HG03558 (cell line): ENCODE data around the gene FGFR2.

Experiments
- ATAC-seq: cut with Tn5 transposase; IDR thresholded peaks from one replicate; pipeline ENCODE4 v1.9.1; 2021; ENCODE audit warnings: moderate number of reproducible peaks; ENCODE audit not compliant: unreplicated experiment; ENCODE audit errors: extremely low read depth

FGFR2 gene

GRCh38 chr10:121503587-121504051, 94.6 kb downstream of the FGFR2 start:
- no peak for ATAC-seq

- no peak for ATAC-seq
These were observed 96.4 kb downstream of the FGFR2 start for GRCh38 chr10:121501796-121502195.

- ATAC-seq = no peak
These were observed 97.4 kb downstream of the FGFR2 start for GRCh38 chr10:121500701-121501332.

GRCh38 chr10:121497513-121498470, 100.5 kb downstream of the FGFR2 start:
- no peak for ATAC-seq

- ATAC-seq = no peak
These were observed 102.5 kb downstream of the FGFR2 start for GRCh38 chr10:121495719-121496118.

GRCh38 chr10:121494296-121494695, 103.9 kb downstream of the FGFR2 start:
- no peak for ATAC-seq

- ATAC-seq = no peak
These were observed 104.7 kb downstream of the FGFR2 start for GRCh38 chr10:121493521-121493920.

- ATAC-seq = no peak
These were observed 107.2 kb downstream of the FGFR2 start for GRCh38 chr10:121490871-121491519.

- ATAC-seq = no peak
These were observed 112.7 kb downstream of the FGFR2 start for GRCh38 chr10:121485436-121486139.

- ATAC-seq = no peak
These were observed 113.4 kb downstream of the FGFR2 start for GRCh38 chr10:121484816-121485215.

- ATAC-seq = no peak
These were observed 113.8 kb downstream of the FGFR2 start for GRCh38 chr10:121484401-121484800.

GRCh38 chr10:121481180-121481579, 117.1 kb downstream of the FGFR2 start:
- no peak for ATAC-seq

GRCh38 chr10:121478556-121478955, 119.7 kb downstream of the FGFR2 start:
- no peak for ATAC-seq

GRCh38 chr10:121469797-121470606, 128.2 kb downstream of the FGFR2 start:
- no peak for ATAC-seq

- ATAC-seq = no peak
These were observed 129.5 kb downstream of the FGFR2 start for GRCh38 chr10:121468726-121469125.

- ATAC-seq = no peak
These were observed 131.8 kb downstream of the FGFR2 start for GRCh38 chr10:121466424-121466823.

GRCh38 chr10:121465215-121465614, 133.0 kb downstream of the FGFR2 start:
- no peak for ATAC-seq

- ATAC-seq = no peak
These were observed 133.7 kb downstream of the FGFR2 start for GRCh38 chr10:121464517-121464916.

- ATAC-seq = no peak
These were observed 135.3 kb downstream of the FGFR2 start for GRCh38 chr10:121462955-121463354.
